22Rv1 (cell line): ENCODE measurements around the gene SSH2.
A peak's percentile ranks its signal among the peaks of the same experiment; 100 is the strongest.
"Not testable (repeated sequence)": the region's sequence is repeated elsewhere in the genome, so short reads cannot be mapped to it uniquely, and the experiment has no call there.

ENCODE experiments used
- H3K27ac ChIP-seq: fragments of 450-650 bp; 2 replicates; pipeline ENCODE4 v1.5.1; 2017
- ZFX ChIP-seq: fragments of 450-650 bp; IDR thresholded peaks from 2 replicates; pipeline ENCODE4 v1.6.1; 2017; ENCODE audit warnings: antibody characterized with exemption, borderline replicate concordance
- TF ChIP-seq, protein P1 (sequence below): fragments of 450-650 bp; IDR thresholded peaks from 2 replicates; pipeline ENCODE4 v1.5.1; 2017; ENCODE audit warnings: mild to moderate bottlenecking

SSH2 gene

GRCh38 chr17:29873476-29873875 is 56.6 kb downstream of the SSH2 start:
- no peak for TF ChIP-seq ZFX
- TF ChIP-seq, protein P1, sequence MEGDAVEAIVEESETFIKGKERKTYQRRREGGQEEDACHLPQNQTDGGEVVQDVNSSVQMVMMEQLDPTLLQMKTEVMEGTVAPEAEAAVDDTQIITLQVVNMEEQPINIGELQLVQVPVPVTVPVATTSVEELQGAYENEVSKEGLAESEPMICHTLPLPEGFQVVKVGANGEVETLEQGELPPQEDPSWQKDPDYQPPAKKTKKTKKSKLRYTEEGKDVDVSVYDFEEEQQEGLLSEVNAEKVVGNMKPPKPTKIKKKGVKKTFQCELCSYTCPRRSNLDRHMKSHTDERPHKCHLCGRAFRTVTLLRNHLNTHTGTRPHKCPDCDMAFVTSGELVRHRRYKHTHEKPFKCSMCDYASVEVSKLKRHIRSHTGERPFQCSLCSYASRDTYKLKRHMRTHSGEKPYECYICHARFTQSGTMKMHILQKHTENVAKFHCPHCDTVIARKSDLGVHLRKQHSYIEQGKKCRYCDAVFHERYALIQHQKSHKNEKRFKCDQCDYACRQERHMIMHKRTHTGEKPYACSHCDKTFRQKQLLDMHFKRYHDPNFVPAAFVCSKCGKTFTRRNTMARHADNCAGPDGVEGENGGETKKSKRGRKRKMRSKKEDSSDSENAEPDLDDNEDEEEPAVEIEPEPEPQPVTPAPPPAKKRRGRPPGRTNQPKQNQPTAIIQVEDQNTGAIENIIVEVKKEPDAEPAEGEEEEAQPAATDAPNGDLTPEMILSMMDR = no peak
- H3K27ac ChIP-seq = no peak overlapping the region

- no peak for TF ChIP-seq ZFX
- TF ChIP-seq, protein P1 = no peak
- H3K27ac ChIP-seq = no peak overlapping the region
Observed at GRCh38 chr17:29870836-29871465, 59.1 kb downstream of the SSH2 start.

DNA sequence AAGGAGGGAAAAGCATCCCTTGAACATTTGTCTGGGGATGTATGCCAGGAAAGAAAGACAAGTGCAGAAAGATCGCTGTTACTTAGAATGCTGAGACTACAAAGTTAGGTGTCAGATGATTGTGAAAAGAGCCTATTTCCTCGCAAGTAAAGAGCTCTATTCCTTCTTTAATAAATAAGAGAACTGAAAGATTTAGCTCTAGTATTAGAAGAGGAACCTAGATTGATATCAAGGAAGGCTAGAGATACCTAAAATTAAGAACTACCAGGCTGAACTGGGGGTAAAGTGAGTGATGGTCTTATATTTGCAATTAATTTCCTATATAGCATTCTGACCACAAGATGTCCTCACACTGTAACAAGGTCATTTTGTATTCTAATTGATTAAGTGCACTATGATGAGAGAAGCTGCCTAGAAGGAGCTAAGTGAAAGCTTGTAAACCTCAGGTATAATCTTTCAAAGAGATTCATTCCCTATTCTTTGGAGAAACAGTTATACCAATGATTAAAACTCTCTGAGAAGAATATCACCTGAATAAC is 62.3 kb downstream of the SSH2 start:
- TF ChIP-seq, protein P1 = peak; percentile 38
- no peak for TF ChIP-seq ZFX
- H3K27ac ChIP-seq = no peak overlapping the region

GRCh38 chr17:29866746-29867404 is 63.2 kb downstream of the SSH2 start:
- TF ChIP-seq ZFX = no peak
- H3K27ac ChIP-seq = no peak overlapping the region

GRCh38 chr17:29864615-29865014 is 65.4 kb downstream of the SSH2 start:
- TF ChIP-seq, protein P1 = no peak
- no peak for TF ChIP-seq ZFX
- H3K27ac ChIP-seq = no peak overlapping the region

DNA sequence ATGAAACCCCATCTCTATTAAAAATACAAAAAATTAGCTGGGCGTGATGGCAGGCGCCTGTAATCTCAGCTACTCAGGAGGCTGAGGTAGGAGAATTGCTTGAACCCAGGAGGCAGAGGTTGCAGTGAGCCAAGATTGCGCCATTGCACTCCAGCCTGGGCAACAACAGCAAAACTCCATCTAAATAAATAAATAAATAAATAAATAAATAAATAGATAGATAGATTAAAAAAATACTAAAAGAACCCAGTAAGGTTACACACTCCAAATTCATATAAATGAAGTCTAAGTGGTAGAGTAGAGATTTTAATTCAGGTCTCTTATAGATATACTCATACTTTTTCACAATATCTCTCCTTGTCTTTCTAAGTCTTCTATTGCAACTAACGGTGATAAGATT is 65.9 kb downstream of the SSH2 start:
- H3K27ac ChIP-seq = not testable (repeated sequence)

GRCh38 chr17:29862951-29863350 is 67.1 kb downstream of the SSH2 start:
- no peak for TF ChIP-seq ZFX
- TF ChIP-seq, protein P1 = no peak
- no peak overlapping the region for H3K27ac ChIP-seq

DNA sequence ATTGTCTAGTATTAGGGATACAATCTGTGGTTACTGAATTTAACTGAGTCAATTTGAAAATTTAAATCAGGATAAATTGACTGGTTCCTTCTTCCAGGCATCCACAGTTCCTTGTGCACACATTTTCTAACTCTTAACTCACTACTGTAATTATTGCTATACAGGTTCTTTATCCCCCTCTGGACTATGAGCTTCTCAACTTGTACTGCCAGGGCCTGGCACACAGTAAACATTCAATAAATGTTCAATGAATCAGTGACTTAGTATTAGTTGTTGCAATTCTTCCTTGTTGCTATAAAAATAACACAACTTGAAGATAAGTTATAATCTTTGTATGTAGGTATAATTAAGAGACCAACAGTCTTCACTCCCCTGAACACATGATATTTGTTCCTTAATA is 67.9 kb downstream of the SSH2 start:
- TF ChIP-seq, protein P1 = no peak
- TF ChIP-seq ZFX = no peak
- no peak overlapping the region for H3K27ac ChIP-seq

DNA sequence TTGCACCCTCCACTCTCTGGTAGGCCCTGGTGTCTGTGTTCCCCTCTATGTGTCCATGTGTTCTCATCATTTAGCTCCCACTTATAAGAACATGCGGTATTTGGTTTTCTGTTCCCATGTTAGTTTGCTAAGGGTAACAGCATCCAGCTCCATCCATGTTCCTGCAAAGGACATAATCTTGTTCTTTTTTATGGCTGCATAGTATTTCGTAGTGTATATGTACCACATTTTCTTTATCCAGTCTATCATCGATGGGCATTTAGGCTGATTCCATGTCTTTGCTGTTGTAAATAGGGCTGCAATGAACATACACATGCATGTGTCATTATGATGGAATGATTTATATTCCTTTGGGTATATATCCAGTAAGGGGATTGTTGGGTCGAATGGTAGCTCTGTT is 70.6 kb downstream of the SSH2 start:
- not testable (repeated sequence) for H3K27ac ChIP-seq
